Fibroblast of mammary gland (primary cell): ENCODE measurements around the gene SYT6.

Experiments used
- DNase-seq: peaks from one replicate; pipeline ENCODE4 v3.0.0-alpha.2; 2010; ENCODE audit warnings: low read depth
- H3K4me3 ChIP-seq: 2 replicates; pipeline ENCODE4 v1.5.1; 2011; ENCODE audit warnings: low read depth, mild to moderate bottlenecking, low read length, moderate library complexity; ENCODE audit not compliant: control insufficient read depth
- TF ChIP-seq, protein P1 (sequence below): conservative IDR thresholded peaks from 2 replicates; pipeline ENCODE4 v1.5.1; 2011; ENCODE audit warnings: low read depth, low read length, inconsistent platforms; ENCODE audit not compliant: control insufficient read depth, insufficient read depth

SYT6 gene, protein sequence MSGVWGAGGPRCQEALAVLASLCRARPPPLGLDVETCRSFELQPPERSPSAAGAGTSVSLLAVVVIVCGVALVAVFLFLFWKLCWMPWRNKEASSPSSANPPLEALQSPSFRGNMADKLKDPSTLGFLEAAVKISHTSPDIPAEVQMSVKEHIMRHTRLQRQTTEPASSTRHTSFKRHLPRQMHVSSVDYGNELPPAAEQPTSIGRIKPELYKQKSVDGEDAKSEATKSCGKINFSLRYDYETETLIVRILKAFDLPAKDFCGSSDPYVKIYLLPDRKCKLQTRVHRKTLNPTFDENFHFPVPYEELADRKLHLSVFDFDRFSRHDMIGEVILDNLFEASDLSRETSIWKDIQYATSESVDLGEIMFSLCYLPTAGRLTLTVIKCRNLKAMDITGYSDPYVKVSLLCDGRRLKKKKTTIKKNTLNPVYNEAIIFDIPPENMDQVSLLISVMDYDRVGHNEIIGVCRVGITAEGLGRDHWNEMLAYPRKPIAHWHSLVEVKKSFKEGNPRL

DNA sequence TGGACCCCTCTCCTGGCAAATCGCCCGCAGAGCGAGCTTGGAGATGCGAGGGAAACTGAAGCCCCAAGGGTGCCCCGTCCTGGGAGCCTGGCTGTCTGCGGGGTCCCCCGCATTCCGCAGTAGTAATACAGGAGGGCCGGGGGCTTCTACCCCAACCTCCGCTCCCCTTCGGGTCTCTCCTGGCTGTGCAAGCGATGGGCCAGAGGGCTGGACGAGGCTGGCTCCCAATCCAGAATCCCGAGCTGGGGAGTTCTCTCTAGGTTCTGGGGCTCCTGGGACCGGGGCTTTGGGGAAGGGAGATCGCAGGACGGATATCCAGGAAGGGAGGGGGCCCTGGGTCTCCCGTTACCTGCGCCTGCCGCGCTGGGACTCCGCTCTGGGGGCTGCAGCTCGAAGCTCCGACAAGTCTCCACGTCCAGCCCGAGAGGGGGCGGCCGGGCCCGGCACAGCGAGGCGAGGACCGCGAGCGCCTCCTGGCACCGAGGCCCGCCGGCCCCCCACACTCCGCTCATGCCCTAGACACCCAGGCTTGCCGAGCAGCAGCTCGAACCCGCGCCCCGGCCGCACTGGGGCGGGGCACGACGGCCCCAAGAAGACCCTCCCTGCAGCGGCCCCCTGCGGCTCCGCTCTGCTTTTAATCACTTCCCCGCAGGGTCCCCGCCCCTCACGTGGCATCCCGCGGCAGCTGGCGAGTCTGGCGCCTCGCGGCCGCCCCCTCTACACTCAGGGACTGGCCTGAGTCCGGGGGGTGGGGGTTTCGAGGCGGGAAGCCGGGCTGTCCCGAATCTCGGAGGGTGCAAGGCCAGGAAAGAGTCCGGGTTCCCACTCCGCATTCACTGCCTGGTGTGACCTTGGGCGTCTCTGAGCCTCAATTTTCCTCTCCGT is at the start of gene SYT6:
SYT6 (minus strand) TSS at position 609 of the 885 bp plus-strand sequence; CDS start at position 512, 97 bp downstream.
- TF ChIP-seq, protein P1, sequence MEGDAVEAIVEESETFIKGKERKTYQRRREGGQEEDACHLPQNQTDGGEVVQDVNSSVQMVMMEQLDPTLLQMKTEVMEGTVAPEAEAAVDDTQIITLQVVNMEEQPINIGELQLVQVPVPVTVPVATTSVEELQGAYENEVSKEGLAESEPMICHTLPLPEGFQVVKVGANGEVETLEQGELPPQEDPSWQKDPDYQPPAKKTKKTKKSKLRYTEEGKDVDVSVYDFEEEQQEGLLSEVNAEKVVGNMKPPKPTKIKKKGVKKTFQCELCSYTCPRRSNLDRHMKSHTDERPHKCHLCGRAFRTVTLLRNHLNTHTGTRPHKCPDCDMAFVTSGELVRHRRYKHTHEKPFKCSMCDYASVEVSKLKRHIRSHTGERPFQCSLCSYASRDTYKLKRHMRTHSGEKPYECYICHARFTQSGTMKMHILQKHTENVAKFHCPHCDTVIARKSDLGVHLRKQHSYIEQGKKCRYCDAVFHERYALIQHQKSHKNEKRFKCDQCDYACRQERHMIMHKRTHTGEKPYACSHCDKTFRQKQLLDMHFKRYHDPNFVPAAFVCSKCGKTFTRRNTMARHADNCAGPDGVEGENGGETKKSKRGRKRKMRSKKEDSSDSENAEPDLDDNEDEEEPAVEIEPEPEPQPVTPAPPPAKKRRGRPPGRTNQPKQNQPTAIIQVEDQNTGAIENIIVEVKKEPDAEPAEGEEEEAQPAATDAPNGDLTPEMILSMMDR = no peak
- DNase-seq = no peak
- no peak within 1 kb of the TSS for H3K4me3 ChIP-seq

DNA sequence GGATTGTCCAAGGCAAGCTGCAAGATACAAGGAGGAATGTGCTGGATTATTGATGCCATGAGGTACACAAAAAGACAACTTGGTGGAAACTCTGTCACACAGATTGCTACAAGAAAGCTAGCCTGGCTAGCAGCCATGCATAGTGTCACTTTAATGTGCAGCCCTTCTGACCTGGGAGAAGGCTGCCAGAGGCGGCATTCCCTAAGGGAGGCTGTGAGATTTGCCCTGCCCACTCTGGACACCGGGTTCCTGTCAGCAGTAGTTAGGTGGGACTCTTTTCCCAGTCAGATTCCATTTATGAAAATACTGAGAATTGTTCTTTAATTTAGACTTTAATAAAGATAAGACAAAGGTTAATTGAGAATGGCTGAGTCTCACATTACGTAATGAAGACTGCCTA is 47.8 kb upstream of the SYT6 start:
- DNase-seq = no peak
- TF ChIP-seq, protein P1 = no peak
- no peak overlapping the region for H3K4me3 ChIP-seq

DNA sequence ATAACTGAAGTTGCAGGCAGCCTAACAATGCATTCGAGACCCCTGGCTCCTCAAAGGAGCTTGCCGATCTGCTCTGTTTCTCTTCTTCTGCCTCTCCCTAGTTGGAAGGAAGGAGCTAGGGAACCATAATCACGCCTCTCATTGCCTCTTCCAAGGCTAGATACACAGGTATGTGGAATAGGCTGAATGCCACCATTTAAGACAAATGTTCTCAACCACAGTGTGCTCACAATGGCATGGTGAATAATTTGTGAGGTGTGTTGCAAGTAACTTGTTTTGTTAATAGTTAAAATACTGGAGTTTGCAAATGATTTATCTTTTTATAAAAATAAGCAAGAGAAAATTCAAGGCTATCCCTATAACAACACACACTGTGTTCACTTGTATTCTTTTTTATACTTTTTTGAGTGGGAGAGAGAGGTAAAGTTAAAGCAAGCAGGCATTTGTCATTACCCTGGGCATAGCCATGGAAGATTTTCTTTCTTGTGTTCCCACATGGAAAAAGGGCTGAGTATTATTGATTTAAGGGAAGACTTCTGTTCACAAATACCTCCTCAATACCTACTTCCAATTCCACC is 45.4 kb upstream of the SYT6 start:
- no peak for DNase-seq
- TF ChIP-seq, protein P1 = no peak
- no peak overlapping the region for H3K4me3 ChIP-seq

DNA sequence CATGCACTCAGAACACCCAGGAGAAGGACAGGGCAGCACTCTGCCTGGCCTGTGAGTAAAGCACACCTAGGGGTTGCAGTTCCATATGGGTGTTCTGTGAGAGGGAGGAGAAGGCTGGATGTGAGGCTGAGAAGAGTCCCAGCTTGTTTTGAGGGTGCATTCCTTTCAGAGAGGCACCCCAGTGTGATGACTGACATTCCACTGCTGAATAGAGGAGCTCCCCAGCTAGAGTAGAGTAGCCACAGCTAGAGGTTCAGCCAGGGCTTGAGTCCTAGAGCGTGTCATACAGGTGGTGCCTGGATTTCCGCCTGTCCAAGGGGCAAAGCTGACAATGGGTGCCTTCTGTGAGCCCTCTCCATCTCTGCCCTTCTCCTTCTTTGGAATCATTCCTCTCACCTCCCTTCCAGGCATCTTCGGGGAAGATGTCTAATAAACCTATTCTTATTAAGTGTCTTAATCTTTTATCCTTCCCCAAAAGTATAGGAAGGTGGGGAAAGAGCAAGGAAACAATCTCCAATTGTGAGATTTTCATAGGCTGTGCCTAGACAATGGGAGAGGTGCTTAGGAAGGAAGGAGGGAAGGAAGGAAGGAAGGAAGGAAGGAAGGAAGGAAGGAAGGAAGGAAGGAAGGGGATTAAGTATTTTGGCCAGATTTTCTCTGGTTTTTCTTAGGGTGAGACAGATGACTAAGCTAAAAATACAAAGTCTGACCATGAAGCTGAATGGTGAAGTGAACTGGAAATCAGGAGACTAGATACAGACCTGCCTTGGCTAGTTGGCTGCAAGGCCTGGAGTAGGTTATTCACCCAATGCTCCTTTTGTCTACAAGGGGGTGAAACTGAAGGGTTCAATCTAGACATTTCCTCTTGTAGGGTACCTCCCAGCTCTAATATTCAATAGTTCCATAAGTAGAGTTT is 43.6 kb upstream of the SYT6 start:
- H3K4me3 ChIP-seq = no peak overlapping the region
- TF ChIP-seq, protein P1 = no peak
- no peak for DNase-seq

DNA sequence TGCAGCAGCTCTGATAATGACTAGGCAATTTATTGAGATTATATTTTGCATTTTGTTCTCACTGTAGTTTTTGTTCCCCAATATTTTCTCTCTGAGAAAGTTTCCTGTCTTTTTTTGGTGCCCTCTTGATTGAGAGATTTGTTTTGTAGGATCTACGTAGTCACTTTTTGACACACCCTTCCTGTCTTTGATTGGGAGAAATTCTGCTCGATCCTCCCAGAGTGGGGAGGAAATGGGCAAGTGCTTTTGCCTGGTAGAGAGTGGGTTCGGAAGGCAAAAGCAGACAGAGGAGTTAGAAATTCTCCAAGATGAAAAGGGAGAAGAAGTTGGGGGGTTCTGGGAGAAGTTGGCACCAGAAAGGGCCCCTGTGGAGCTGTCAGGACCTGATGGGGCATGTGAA is 42.1 kb upstream of the SYT6 start:
- TF ChIP-seq, protein P1 = no peak
- H3K4me3 ChIP-seq = no peak overlapping the region
- no peak for DNase-seq
